CD4-positive, alpha-beta T cell treated with Interferon gamma for 1 hour (primary cell): ENCODE data around the gene PTPN23.
"Not testable (repeated sequence)": the region's sequence is repeated elsewhere in the genome, so short reads cannot be mapped to it uniquely, and the experiment has no call there.

Source experiments
- DNase-seq: peaks from one replicate; pipeline ENCODE4 v3.0.0-alpha.2; 2020

PTPN23 gene

DNA sequence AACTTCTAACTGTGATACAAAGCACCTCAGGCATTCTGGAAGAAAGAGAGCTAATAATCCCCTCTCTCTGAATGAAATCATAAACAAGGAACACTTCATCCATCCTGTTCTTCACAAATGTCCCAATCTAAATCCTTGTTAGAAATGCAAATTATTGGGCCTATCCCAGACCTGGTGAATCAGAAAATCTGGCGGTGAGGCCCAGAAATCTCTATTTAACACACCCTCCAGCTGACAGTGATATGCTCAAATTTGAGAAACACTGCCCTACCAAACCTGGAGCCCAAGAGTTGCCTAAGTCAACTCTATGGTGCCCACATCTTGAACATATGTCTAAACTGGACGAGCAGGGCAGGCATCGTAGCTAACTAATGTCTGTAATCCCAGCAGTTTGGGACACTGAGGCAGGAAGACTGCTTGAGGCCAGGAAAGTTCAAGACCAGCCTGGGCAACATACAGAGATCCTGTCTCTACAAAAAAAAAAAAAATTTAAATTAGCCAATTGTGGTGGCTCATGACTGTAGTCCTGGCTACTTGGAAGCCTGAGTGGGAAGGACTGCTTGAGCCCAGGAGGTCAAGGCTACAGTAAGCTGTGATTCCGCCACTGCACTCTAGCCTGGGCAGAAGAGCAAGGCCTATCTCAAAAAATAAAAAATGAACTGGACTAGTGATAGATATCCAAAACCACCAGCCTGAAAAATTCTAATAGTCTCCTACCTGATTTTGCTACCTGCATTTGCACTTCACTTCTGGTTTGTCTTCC is 71.8 kb downstream of the PTPN23 start:
- DNase-seq = no peak

DNA sequence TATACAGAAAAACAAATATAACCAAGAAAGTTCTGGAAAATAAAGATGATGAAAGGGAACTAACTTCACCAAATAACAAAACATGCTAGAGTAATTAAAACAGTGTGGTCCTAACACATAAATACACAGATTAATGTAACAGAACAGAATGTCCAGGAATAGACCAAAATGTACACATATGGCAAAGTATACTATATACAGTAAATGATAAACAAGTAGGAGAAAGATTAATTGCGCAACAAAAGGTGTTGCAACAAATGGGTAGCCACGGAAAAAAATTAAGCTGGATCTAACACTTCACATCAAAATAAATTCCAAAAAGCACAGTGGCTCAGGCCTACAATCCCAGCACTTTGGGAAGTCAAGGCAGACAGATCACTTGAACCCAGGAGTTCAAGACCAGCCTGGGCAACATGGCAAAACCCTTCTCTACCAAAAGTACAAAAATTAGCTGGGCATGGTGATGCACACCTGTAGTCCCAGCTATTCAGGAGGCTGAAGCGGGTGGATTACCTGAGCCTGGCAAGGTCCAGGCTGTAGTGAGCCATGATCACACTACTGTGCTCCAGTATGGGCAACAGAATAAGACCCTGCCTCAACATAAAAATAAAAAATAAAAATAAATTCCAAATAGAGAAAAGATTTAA is 75.1 kb downstream of the PTPN23 start:
- DNase-seq = no peak

DNA sequence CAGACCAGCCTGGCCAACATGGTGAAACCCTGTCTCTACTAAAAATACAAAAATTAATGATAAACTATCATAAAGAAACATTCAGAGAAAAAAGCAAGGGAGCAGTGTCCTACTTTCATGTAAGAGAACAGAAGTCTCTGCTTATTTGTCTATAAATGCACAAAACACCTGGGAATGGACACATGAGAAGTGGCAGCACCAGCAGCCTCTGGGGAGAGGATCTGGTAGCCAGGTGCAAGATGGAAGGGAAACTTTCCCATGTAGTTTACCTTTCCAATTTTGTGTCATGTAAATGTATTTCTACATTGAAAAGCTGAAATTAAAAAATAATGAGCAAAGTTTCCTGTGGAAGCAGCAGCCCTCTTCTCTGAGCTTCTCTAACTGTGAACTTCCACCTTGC is 76.2 kb downstream of the PTPN23 start:
- DNase-seq = no peak

DNA sequence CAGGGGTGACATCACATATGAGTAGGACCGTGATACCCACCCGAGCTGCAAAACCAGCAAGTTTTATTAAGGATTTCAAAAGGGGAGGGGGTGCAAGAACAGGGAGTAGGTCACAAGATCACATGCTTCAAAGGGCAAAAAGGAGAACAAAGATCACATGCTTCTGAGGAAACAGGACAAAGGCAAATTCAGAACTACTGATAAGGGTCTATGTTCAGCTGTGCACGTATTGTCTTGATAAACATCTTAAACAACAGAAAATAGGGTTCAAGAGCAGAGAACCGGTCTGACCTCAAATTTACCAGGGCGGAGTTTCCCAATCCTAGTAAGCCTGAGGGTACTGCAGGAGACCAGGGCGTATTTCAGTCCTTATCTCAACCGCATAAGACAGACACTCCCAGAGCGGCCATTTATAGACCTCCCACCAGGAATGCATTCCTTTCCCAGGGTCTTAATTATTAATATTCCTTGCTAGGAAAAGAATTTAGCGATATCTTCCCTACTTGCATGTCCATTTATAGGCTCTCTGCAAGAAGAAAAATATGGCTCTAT is 78.8 kb downstream of the PTPN23 start:
- not testable (repeated sequence) for DNase-seq
